ENCODE measurements around the gene ATG16L1.

ATG16L1 gene

DNA sequence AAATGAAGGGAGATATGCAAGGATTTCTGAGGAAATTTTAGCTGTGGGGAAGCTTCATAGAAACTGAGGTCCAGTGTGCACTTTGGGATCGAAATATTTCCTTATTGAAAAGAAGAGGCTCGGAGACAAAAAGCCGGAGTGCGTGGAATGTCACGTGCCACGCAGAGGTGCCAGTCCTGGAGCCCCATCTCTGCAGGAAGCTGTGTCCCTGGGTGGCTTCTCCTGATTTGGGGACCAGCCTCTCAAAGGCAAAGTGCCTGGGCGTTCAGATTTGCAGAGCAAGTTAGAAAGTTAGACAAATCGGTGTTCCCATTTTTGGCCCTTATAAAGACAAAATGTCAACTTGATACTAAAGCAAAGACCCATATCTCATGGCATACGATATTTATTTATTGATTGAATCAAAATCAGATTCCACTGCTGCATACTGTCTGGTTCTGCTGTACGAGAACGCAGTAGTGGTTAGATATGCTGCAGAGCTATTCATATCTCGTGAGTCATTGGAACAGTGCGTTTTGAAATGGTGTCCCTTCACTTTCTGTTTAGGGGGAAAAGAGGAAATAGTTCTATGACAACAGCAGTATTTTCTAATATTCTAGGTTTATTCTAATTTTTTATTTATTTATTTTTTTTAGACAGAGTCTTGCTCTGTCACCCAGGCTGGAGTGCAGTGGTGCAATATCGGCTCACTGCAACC, 9.1 kb upstream of the ATG16L1 start:
- Histone ChIP-seq H3K27ac (ENCODE audit: low read depth, low read length) (no peak overlapping the region), H3K4me3 (ENCODE audit: low read depth in 1 of 2, low read length in 2 of 2) (no peak overlapping the region)

DNA sequence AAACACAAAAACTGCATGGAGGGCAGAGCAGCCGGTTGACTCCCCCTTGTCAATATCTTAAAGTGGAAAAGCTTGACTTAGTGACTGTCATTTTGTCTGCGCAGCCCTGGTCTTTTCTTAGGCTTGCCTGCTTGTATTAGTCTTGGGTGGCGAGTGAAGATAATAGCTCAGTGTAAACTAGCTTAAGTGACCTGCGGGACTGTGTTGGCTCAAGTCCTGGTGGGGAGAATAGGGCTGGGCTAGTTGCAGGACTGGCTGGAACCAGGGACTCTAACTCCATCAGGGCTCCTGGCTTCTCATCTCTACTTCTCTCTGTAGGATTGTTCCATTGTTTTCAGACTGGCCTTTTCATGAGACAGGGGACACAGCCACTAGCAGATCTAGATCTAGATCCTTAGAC, 8.1 kb upstream of the ATG16L1 start:
- Histone ChIP-seq H3K9me3 (ENCODE audit: control insufficient read depth in 1 of 2, low read length in 2 of 2) (no peaks in the 10 kb centered on the region), H3K27me3 (ENCODE audit: control insufficient read depth in 1 of 2, insufficient read depth in 2 of 2, low read length in 2 of 2) (no peaks in the 10 kb centered on the region), H3K36me3 (ENCODE audit: control insufficient read depth in 1 of 2, insufficient read depth in 2 of 2, low read length in 2 of 2) (no peaks in the 10 kb centered on the region), H3K4me1 (ENCODE audit: control insufficient read depth in 1 of 2, insufficient read depth in 2 of 2, low read length in 2 of 2) (peaks cover 14 to 16% of the 10 kb centered on the region in 2 donors), H3K27ac (ENCODE audit: low read depth, low read length) (no peak overlapping the region), H3K9ac (ENCODE audit: low read depth in 1 of 2, low read length in 2 of 2) (no peak overlapping the region), H3K4me3 (ENCODE audit: low read depth in 1 of 2, low read length in 2 of 2) (no peak overlapping the region)

More for the DNA sequence above, 9.1 kb upstream of the ATG16L1 start:
- Histone ChIP-seq H3K27me3 (ENCODE audit: control insufficient read depth in 1 of 2, insufficient read depth in 2 of 2, low read length in 2 of 2) (no peaks in the 10 kb centered on the region), H3K9me3 (ENCODE audit: control insufficient read depth in 1 of 2, low read length in 2 of 2) (no peaks in the 10 kb centered on the region), H3K9ac (ENCODE audit: low read depth in 1 of 2, low read length in 2 of 2) (no peak overlapping the region), H3K36me3 (ENCODE audit: control insufficient read depth in 1 of 2, insufficient read depth in 2 of 2, low read length in 2 of 2) (no peaks in the 10 kb centered on the region), H3K4me1 (ENCODE audit: control insufficient read depth in 1 of 2, insufficient read depth in 2 of 2, low read length in 2 of 2) (peaks cover 12 to 13% of the 10 kb centered on the region in 2 donors)

DNA sequence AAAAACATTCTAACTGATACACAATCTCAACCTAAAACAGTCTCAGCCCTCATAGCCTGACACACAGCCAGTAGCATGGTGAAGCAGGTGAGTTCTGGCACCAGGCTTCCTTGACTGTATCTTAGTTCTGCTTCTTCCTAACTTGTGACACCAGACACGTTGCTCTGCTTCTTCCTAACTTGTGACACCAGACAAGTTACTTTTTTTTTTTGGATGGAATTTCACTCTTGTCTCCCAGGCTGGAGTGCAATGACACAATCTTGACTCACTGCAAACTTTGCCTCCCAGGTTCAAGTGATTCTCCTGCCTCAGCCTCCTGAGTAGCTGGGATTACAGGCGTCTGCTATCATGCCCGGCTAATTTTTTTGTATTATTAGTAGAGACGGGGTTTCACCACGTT, 6.7 kb upstream of the ATG16L1 start:
- H3K9ac ChIP-seq (ENCODE audit: low read depth in 1 of 2, low read length in 2 of 2), result no peak overlapping the region
- no peaks in the 10 kb centered on the region for H3K36me3 ChIP-seq (ENCODE audit: control insufficient read depth in 1 of 2, insufficient read depth in 2 of 2, low read length in 2 of 2)
- H3K4me1 ChIP-seq (ENCODE audit: control insufficient read depth in 1 of 2, insufficient read depth in 2 of 2, low read length in 2 of 2), result peaks cover 14 to 16% of the 10 kb centered on the region in 2 donors
- H3K27me3 ChIP-seq (ENCODE audit: control insufficient read depth in 1 of 2, insufficient read depth in 2 of 2, low read length in 2 of 2), result no peaks in the 10 kb centered on the region
- no peak overlapping the region for H3K27ac ChIP-seq (ENCODE audit: low read depth, low read length)
- no peak overlapping the region for H3K4me3 ChIP-seq (ENCODE audit: low read depth in 1 of 2, low read length in 2 of 2)
- H3K9me3 ChIP-seq (ENCODE audit: control insufficient read depth in 1 of 2, low read length in 2 of 2), result no peaks in the 10 kb centered on the region

DNA sequence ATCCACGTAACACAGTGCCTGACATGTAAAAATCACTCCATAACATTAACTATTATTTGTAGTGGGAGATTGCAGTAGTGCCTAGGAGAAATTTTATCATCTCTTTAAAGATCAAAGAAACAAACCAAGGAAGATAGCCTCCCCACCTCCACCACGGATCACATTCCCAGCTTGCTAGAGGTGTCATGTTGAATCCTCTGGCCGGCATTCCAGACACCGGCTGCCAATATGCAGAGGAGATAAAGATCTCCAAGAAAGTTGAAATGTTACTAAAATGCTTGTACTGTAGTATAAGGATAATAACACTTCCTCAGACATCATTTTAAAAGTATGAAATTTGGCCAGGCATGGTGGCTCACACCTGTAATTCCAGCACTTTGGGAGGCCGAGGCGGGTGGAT, 6.1 kb upstream of the ATG16L1 start:
- H3K9ac ChIP-seq (ENCODE audit: low read depth in 1 of 2, low read length in 2 of 2), result no peak overlapping the region
- no peaks in the 10 kb centered on the region for H3K27me3 ChIP-seq (ENCODE audit: control insufficient read depth in 1 of 2, insufficient read depth in 2 of 2, low read length in 2 of 2)
- H3K4me3 ChIP-seq (ENCODE audit: low read depth in 1 of 2, low read length in 2 of 2), result no peak overlapping the region
- H3K27ac ChIP-seq (ENCODE audit: low read depth, low read length), result no peak overlapping the region
- H3K36me3 ChIP-seq (ENCODE audit: control insufficient read depth in 1 of 2, insufficient read depth in 2 of 2, low read length in 2 of 2), result no peaks in the 10 kb centered on the region
- no peaks in the 10 kb centered on the region for H3K9me3 ChIP-seq (ENCODE audit: control insufficient read depth in 1 of 2, low read length in 2 of 2)
- peaks cover 14 to 16% of the 10 kb centered on the region in 2 donors for H3K4me1 ChIP-seq (ENCODE audit: control insufficient read depth in 1 of 2, insufficient read depth in 2 of 2, low read length in 2 of 2)

DNA sequence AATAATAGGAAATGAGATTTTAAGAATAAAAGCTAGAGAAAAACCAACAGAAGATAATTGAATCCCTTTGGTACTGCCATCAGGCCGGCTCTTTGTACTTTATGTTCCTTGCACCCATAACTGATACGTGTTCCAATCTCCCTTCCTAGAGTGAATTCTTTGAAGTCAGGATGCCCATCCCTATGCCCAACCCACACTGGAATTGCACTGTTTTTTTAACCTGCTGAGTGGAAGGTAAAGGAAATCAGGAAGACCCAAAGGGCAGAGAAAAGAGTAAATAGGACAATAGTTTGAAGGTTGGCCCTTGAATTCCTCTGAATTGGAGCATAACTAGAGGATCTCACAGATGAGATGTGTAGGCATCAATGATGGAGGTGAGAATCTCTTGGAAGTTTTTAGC, 4.4 kb upstream of the ATG16L1 start:
- H3K4me3 ChIP-seq (ENCODE audit: low read depth in 1 of 2, low read length in 2 of 2), result no peak overlapping the region
- H3K27me3 ChIP-seq (ENCODE audit: control insufficient read depth in 1 of 2, insufficient read depth in 2 of 2, low read length in 2 of 2), result no peaks in the 10 kb centered on the region
- no peaks in the 10 kb centered on the region for H3K36me3 ChIP-seq (ENCODE audit: control insufficient read depth in 1 of 2, insufficient read depth in 2 of 2, low read length in 2 of 2)
- H3K9me3 ChIP-seq (ENCODE audit: control insufficient read depth in 1 of 2, low read length in 2 of 2), result no peaks in the 10 kb centered on the region
- H3K9ac ChIP-seq (ENCODE audit: low read depth in 1 of 2, low read length in 2 of 2), result no peak overlapping the region
- no peak overlapping the region for H3K27ac ChIP-seq (ENCODE audit: low read depth, low read length)
- H3K4me1 ChIP-seq (ENCODE audit: control insufficient read depth in 1 of 2, insufficient read depth in 2 of 2, low read length in 2 of 2), result peaks cover 9 to 10% of the 10 kb centered on the region in 2 donors

DNA sequence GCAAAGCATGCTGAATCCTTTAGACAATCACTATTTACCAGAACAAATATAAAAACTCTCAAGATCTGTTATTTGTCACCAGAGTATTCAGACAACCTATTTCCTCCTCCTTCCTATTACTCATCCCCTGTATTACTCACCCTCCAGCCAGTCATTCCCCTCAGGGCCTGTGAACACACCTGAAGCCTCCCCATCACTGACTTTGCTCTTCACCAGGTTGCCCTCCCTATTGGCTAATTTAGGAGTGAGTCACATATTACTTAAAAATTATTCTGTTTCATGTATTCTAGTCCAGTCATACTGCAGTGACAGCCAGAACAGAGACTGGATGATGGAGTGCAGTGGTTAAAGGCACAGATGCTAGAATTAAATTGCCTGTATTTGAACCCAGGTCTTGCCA, 3.7 kb upstream of the ATG16L1 start:
- Histone ChIP-seq H3K9me3 (ENCODE audit: control insufficient read depth in 1 of 2, low read length in 2 of 2) (no peaks in the 10 kb centered on the region), H3K27ac (ENCODE audit: low read depth, low read length) (no peak overlapping the region), H3K27me3 (ENCODE audit: control insufficient read depth in 1 of 2, insufficient read depth in 2 of 2, low read length in 2 of 2) (no peaks in the 10 kb centered on the region), H3K4me3 (ENCODE audit: low read depth in 1 of 2, low read length in 2 of 2) (no peak overlapping the region), H3K36me3 (ENCODE audit: control insufficient read depth in 1 of 2, insufficient read depth in 2 of 2, low read length in 2 of 2) (no peaks in the 10 kb centered on the region), H3K9ac (ENCODE audit: low read depth in 1 of 2, low read length in 2 of 2) (no peak overlapping the region), H3K4me1 (ENCODE audit: control insufficient read depth in 1 of 2, insufficient read depth in 2 of 2, low read length in 2 of 2) (peaks cover 7 to 8% of the 10 kb centered on the region in 2 donors)

DNA sequence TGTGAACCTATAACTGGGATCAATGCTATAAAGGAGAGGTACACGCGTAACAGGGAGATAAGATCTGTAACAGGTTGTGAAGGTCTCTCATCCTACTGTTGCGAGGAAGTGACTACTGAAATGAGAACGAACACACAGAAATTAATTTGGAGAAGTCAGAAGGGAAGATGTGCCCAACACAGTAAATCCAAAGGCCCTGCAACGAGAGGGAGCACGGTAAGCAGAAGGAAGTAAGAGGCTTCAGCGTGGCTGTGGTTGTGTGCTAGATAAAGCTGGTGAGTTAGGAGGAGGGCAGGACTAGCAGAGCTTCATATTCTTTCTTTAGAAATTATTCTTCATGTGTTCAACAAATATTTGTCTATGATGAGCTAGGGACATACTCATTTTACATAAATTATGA, 2.5 kb upstream of the ATG16L1 start:
- no peak overlapping the region for H3K9ac ChIP-seq (ENCODE audit: low read depth in 1 of 2, low read length in 2 of 2)
- H3K27ac ChIP-seq (ENCODE audit: low read depth, low read length), result no peak overlapping the region
- H3K4me3 ChIP-seq (ENCODE audit: low read depth in 1 of 2, low read length in 2 of 2), result no peak overlapping the region
- H3K4me1 ChIP-seq (ENCODE audit: control insufficient read depth in 1 of 2, insufficient read depth in 2 of 2, low read length in 2 of 2), result peaks cover 16 to 20% of the 10 kb centered on the region in 2 donors
- H3K9me3 ChIP-seq (ENCODE audit: control insufficient read depth in 1 of 2, low read length in 2 of 2), result no peaks in the 10 kb centered on the region
- H3K27me3 ChIP-seq (ENCODE audit: control insufficient read depth in 1 of 2, insufficient read depth in 2 of 2, low read length in 2 of 2), result no peaks in the 10 kb centered on the region
- H3K36me3 ChIP-seq (ENCODE audit: control insufficient read depth in 1 of 2, insufficient read depth in 2 of 2, low read length in 2 of 2), result peaks cover 0 to 1% of the 10 kb centered on the region in 2 donors

DNA sequence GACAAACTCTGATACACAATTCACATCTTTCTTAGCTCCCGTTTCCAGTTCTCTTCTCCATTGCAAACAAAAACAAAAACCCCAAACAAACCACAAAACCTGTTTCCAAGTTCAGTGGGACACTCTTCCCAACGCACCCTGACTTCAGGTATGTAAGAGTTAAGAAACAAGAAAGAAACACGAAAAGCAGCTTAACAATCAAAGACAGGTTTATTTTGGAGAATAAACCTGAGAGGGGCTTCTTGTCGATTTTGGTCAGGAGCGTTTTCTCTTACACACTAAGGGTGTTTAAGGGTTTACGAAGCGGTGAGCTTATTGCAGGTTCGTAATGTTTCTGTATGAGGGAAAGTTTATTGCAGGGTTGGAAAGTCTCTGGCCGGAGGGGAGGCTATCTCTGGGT, 905 bp upstream of the ATG16L1 start:
- Histone ChIP-seq H3K4me1 (ENCODE audit: control insufficient read depth in 1 of 2, insufficient read depth in 2 of 2, low read length in 2 of 2) (peaks cover 22 to 24% of the 10 kb centered on the region in 2 donors), H3K9me3 (ENCODE audit: control insufficient read depth in 1 of 2, low read length in 2 of 2) (no peaks in the 10 kb centered on the region), H3K9ac (ENCODE audit: low read depth in 1 of 2, low read length in 2 of 2) (no peak overlapping the region), H3K36me3 (ENCODE audit: control insufficient read depth in 1 of 2, insufficient read depth in 2 of 2, low read length in 2 of 2) (peaks cover 6% of the 10 kb centered on the region in 2 donors), H3K27ac (ENCODE audit: low read depth, low read length) (no peak overlapping the region), H3K27me3 (ENCODE audit: control insufficient read depth in 1 of 2, insufficient read depth in 2 of 2, low read length in 2 of 2) (no peaks in the 10 kb centered on the region), H3K4me3 (ENCODE audit: low read depth in 1 of 2, low read length in 2 of 2) (no peak overlapping the region)

DNA sequence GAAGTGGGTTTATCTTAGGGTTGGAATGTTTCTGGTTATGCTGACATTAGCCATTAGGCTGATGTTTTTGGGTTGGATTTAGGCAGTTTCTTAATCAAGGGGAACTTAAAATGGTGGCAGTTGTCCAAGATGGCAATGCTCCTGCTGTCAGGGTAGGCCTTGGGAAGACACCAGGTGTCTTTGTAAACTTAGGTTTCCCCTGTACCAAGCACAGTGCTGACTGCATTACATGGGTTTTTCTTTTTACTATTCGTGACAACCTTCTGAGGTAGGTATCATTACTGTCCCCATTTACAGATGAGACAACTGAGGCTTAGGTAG, 528 bp upstream of the ATG16L1 start:
- Histone ChIP-seq H3K9ac (ENCODE audit: low read depth in 1 of 2, low read length in 2 of 2) (peak overlapping the region in 1 of 2 donors; percentile 40), H3K9me3 (ENCODE audit: control insufficient read depth in 1 of 2, low read length in 2 of 2) (no peaks in the 10 kb centered on the region), H3K27me3 (ENCODE audit: control insufficient read depth in 1 of 2, insufficient read depth in 2 of 2, low read length in 2 of 2) (no peaks in the 10 kb centered on the region), H3K27ac (ENCODE audit: low read depth, low read length) (peak overlapping the region; percentile 43), H3K4me3 (ENCODE audit: low read depth in 1 of 2, low read length in 2 of 2) (peak overlapping the region; percentile 44 to 50), H3K4me1 (ENCODE audit: control insufficient read depth in 1 of 2, insufficient read depth in 2 of 2, low read length in 2 of 2) (peaks cover 22 to 24% of the 10 kb centered on the region in 2 donors), H3K36me3 (ENCODE audit: control insufficient read depth in 1 of 2, insufficient read depth in 2 of 2, low read length in 2 of 2) (peaks cover 6 to 9% of the 10 kb centered on the region in 2 donors)

DNA sequence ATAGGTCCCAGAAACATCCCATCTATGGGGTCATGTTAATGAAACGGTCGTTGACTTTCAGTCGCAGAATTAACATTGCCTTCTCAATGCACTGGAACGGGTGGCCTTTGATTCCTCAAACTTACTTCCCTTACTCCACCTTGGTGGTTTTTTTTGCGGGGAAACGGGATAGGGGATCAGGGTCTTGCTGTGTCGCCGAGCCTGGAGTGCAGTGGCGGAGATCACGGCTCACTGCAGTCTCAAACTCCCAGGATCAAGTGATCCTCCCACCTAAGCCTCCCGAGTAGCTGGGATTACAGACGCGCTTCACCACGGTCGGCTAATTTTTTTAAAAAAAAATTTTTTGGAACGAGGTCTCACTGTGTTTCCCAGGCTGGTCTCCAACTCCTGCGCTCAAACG, 754 bp downstream of the ATG16L1 start:
- Histone ChIP-seq H3K4me1 (ENCODE audit: control insufficient read depth in 1 of 2, insufficient read depth in 2 of 2, low read length in 2 of 2) (peaks cover 20 to 22% of the 10 kb centered on the region in 2 donors), H3K36me3 (ENCODE audit: control insufficient read depth in 1 of 2, insufficient read depth in 2 of 2, low read length in 2 of 2) (peaks cover 6 to 22% of the 10 kb centered on the region in 2 donors), H3K27me3 (ENCODE audit: control insufficient read depth in 1 of 2, insufficient read depth in 2 of 2, low read length in 2 of 2) (no peaks in the 10 kb centered on the region), H3K27ac (ENCODE audit: low read depth, low read length) (no peak overlapping the region), H3K4me3 (ENCODE audit: low read depth in 1 of 2, low read length in 2 of 2) (peak overlapping the region; percentile 87 to 96), H3K9ac (ENCODE audit: low read depth in 1 of 2, low read length in 2 of 2) (peak overlapping the region; percentile 67 to 81), H3K9me3 (ENCODE audit: control insufficient read depth in 1 of 2, low read length in 2 of 2) (no peaks in the 10 kb centered on the region)

All from duodenal mucosa (tissue), 2 donors.